Forelimb muscle (tissue), 1 donor: ENCODE data around the gene FRZB. TPM values are rescaled to one million over a fixed set of nuclear protein-coding genes. Genes with fewer than 3 reads are reported as not detected.
"Not testable (repeated sequence)": the region's sequence is repeated elsewhere in the genome, so short reads cannot be mapped to it uniquely, and the experiment has no call there.

Experiments used
- DNase-seq: peaks from one replicate; pipeline ENCODE4 v3.0.0-alpha.2; 2013; ENCODE audit warnings: low read depth
- polyA plus RNA-seq: library from polyadenylated mRNA; unstranded; fragments of 120-200 nt; gene quantifications from one replicate; pipeline ENCODE4 v1.2.1, GENCODE V29; 2013; ENCODE audit not compliant: insufficient read length

FRZB gene
- 24.1 TPM for polyA plus RNA-seq

- peak; percentile 46 for DNase-seq
Measured at GRCh38 chr2:182866461-182867406, at the start of gene FRZB. FRZB (minus strand) TSS chr2:182866637; CDS start chr2:182866552, 85 bp downstream.

GRCh38 chr2:182915369-182916326, 49.2 kb upstream of the FRZB start:
- DNase-seq, result no peak

GRCh38 chr2:182914852-182915251, 48.4 kb upstream of the FRZB start:
- DNase-seq, result no peak

GRCh38 chr2:182913064-182913463, 46.6 kb upstream of the FRZB start:
- DNase-seq, result no peak

GRCh38 chr2:182912518-182912915, 46.1 kb upstream of the FRZB start:
- no peak for DNase-seq

GRCh38 chr2:182911813-182912517, 45.5 kb upstream of the FRZB start:
- no peak for DNase-seq

GRCh38 chr2:182910965-182911364, 44.5 kb upstream of the FRZB start:
- DNase-seq, result no peak

- DNase-seq, result peak; percentile 2
Measured at GRCh38 chr2:182907081-182907830, 40.8 kb upstream of the FRZB start.

- no peak for DNase-seq
Measured at GRCh38 chr2:182906454-182906853, 40.0 kb upstream of the FRZB start.

GRCh38 chr2:182904844-182905243, 38.4 kb upstream of the FRZB start:
- DNase-seq, result no peak

- DNase-seq, result no peak
Measured at GRCh38 chr2:182903566-182903965, 37.1 kb upstream of the FRZB start.

- no peak for DNase-seq
Measured at GRCh38 chr2:182901748-182902147, 35.3 kb upstream of the FRZB start.

- DNase-seq, result no peak
Measured at GRCh38 chr2:182898718-182899117, 32.3 kb upstream of the FRZB start.

GRCh38 chr2:182897137-182897536, 30.7 kb upstream of the FRZB start:
- no peak for DNase-seq

GRCh38 chr2:182895798-182896197, 29.4 kb upstream of the FRZB start:
- no peak for DNase-seq

- no peak for DNase-seq
Measured at GRCh38 chr2:182895169-182895568, 28.7 kb upstream of the FRZB start.

GRCh38 chr2:182894174-182894573, 27.7 kb upstream of the FRZB start:
- DNase-seq, result no peak

- no peak for DNase-seq
Measured at GRCh38 chr2:182893666-182894065, 27.2 kb upstream of the FRZB start.

- not testable (repeated sequence) for DNase-seq
Measured at GRCh38 chr2:182893035-182893434, 26.6 kb upstream of the FRZB start.

GRCh38 chr2:182891611-182892010, 25.2 kb upstream of the FRZB start:
- no peak for DNase-seq
